GM19455 (cell line): ENCODE data around the gene DYNLT1.

Experiments
- ATAC-seq: cut with Tn5 transposase; IDR thresholded peaks from one replicate; pipeline ENCODE4 v1.9.1; 2021; ENCODE audit not compliant: unreplicated experiment

The DYNLT1 gene

GRCh38 chr6:158603261-158604047, 41.1 kb downstream of the DYNLT1 start:
- no peak for ATAC-seq

DNA sequence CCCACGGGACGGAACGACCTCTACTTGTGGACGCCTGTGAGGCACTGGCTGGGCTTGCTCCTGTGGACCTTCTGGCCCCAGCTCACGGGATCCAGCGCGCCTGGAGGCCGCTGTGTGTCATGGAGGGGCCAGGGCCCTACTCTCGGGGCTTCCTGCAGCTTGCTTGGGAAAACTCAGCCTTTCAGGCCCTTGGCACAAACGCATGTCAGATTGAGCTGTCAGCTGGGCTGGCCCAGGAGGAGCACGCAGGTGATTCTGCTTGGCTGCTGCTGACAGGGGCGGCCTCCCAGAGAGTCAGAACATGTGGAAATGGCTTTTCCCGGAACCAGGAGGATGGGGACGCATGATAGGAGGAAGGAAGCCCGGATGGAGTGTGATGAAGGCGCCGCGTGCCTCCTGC, 44.9 kb downstream of the DYNLT1 start:
- no peak for ATAC-seq

DNA sequence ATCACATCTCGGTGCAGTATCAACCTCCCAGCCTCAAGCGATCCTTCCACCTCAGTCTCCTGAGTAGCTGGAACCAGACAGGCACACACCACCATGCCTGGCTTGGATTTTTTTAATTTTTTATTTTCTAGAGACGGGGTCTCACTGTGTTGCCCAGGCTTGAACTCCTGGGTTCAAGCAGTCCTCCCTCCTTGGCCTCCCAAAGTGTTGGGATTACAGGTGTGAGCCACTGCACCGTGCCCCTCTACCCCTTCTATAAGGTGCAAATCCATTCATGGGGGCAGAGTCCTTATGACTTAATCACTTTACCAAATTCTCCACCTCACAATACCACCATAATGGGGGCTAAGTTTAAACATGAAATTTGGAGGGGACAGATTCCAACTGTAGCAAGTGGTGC, 47.0 kb downstream of the DYNLT1 start:
- no peak for ATAC-seq

- no peak for ATAC-seq
These were observed 47.7 kb downstream of the DYNLT1 start for GRCh38 chr6:158596861-158597260.

DNA sequence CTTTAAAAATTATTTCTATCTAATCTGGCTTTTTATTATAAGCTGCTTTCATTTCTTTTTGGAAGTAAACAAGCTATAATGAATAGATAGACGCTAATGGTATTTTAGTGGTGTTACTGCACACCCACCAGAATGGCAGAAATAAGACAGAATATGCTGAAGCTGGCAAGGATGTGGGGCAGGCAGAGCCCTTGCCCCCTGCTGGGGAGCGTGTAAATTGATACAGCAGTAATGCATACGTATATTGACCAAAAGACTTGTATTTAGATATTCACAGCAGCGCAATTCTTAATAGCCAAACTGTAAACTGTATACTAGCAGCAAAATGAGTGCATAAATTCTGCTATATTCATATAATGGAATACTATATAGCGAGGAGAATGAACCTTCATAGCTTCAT, 49.3 kb downstream of the DYNLT1 start:
- ATAC-seq: no peak

DNA sequence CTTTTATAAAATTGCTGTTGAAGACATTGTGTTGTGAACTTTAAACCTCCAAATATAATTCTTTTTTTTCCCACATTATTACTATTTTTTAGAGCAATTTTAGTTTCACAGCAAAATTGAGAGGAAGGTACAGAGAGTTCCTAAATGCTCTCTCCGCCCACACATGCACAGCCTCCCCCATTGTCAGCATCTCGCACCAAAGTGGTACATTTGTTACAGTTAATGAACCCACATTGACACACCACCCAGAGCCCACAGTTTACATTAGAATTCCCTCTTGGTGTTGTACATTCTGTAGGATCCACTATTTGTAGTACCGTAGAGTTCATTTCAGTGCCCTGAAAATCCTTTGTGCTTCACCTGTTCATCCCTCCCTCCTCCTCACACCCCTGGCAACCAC, 50.9 kb downstream of the DYNLT1 start:
- ATAC-seq: no peak

DNA sequence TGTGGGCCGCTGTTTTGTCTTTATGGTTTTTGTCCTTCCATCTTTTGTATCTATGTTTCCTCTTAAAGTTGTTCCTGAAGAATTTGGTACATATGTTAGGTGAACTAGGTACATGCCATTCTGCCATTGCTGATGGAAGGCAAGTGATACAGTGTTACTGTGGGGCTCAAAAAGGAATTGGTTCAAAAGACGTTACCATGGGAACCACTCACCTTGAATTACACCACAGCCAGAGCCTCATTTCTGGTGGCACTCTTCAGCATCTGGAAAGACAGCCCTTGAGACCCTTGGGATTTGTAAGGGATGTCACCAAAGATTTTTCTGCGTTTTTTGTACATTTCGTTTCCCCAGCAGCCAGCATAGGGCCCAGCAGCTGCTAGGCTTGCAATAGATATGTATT, 52.7 kb downstream of the DYNLT1 start:
- no peak for ATAC-seq

GRCh38 chr6:158591134-158591809, 53.3 kb downstream of the DYNLT1 start:
- no peak for ATAC-seq

DNA sequence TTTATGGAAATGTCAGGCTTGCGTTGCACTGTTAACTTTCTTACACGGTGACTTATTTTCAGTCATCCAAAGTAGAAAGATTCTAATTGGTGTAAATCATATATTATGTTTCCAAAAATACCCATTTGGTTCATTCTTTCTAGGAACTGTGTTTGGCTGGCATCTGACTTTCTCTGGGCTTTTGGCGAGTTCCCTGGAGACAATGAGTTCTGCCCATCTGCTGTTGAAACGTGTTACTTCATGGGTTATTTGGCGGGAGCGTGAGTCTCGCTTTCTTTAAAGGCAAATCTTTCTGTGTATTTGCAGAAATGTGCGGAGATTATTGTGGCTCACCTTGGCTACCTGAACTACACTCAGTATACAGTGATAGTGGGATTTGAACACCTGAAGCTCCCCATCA, 55.2 kb downstream of the DYNLT1 start:
- no peak for ATAC-seq

GRCh38 chr6:158586652-158587051, 57.9 kb downstream of the DYNLT1 start:
- ATAC-seq: no peak
